HepG2 (cell line): Measurements from ENCODE around the gene COL2A1. TPM values are rescaled to one million over a fixed set of nuclear protein-coding genes. Genes with fewer than 3 reads are reported as not detected.

Source experiments
- ATAC-seq: fragments of 200-7000 bp; cut with Tn5 transposase; 3 replicates; pipeline ENCODE4 v1.9.1; 2020; ENCODE audit warnings: mild to moderate bottlenecking, moderate library complexity
- BruUV-seq: library from RNA; stranded (reverse); fragments of 400-500 nt; replicated peaks from 2 replicates; lab custom pipeline; 2021; lab: Mats Ljungman, UMichigan
- CTCF ChIA-PET: fragments of 300-600 bp; formaldehyde crosslinking; extraction: SDS; loops from one replicate; lab custom pipeline; 2021; ENCODE audit warnings: low total read pairs, inconsistent platforms, low intra/inter-chr PET ratio; lab: Yijun Ruan, JAX
- POLR2A ChIA-PET: fragments of 350-600 bp; sonication (Branson Sonifier 250); formaldehyde crosslinking; loops from one replicate; lab custom pipeline; 2020; ENCODE audit warnings: antibody characterized with exemption, inconsistent platforms; lab: Yijun Ruan, JAX
- DNase-seq: peaks from one replicate; pipeline ENCODE4 v3.0.0-alpha.2; 2015; ENCODE audit warnings: low spot score
- FAIRE-seq: peaks from 3 replicates; lab custom pipeline; 2011; peaks lifted over from hg19 to GRCh38; lab: Jason Lieb, UNC
- H2AFZ ChIP-seq: one replicate; pipeline ENCODE4 v1.6.1; 2011; ENCODE audit warnings: low read length, inconsistent platforms
- H3K27ac ChIP-seq: fragments of 300-600 bp; 3 replicates; pipeline ENCODE4 v1.8.0; 2011; ENCODE audit warnings: mixed run types, mild to moderate bottlenecking, mixed read lengths, low read length, inconsistent platforms; ENCODE audit not compliant: insufficient read depth; ENCODE audit errors: extremely low read length
- H3K27me3 ChIP-seq, 2 experiments: fragments of 200-600 bp in 1 of 2; 2 replicates in 1 of 2; 3 replicates in 1 of 2; pipeline versions ENCODE4 v1.6.0 to v1.8.0; 2011; ENCODE audit warnings: low read length in 2 of 2, mild to moderate bottlenecking in 2 of 2, moderate library complexity in 2 of 2, inconsistent platforms in 1 of 2; ENCODE audit not compliant: insufficient read depth in 2 of 2, control insufficient read depth in 1 of 2
- H3K36me3 ChIP-seq, 2 experiments: fragments of 200-600 bp in 1 of 2; replicated peaks in 1 of 2; 2 replicates in 1 of 2; 3 replicates in 1 of 2; pipeline versions ENCODE4 v1.5.1 to v1.8.0; 2011; ENCODE audit warnings: low read length in 2 of 2, inconsistent platforms in 1 of 2; ENCODE audit not compliant: insufficient read depth in 2 of 2, control insufficient read depth in 1 of 2
- H3K4me1 ChIP-seq: 2 replicates; pipeline ENCODE4 v1.5.1; 2012; ENCODE audit warnings: low read length, inconsistent platforms; ENCODE audit not compliant: insufficient read depth
- H3K4me2 ChIP-seq: 2 replicates; pipeline ENCODE4 v1.6.0; 2011; ENCODE audit warnings: low read depth, low read length, inconsistent platforms
- H3K4me3 ChIP-seq, 3 experiments: fragments of 200-600 bp in 1 of 3; sonication (generic), shearing (Covaris generic) in 1 of 3; replicated peaks in 1 of 3; 2 replicates each; pipeline ENCODE4 v1.5.1; 2011 to 2016; ENCODE audit warnings: low read length in 3 of 3, inconsistent platforms in 2 of 3, low read depth in 2 of 3, mild to moderate bottlenecking in 2 of 3, control low read depth in 1 of 3, mixed read lengths in 1 of 3; ENCODE audit not compliant: insufficient read depth in 1 of 3
- H3K79me2 ChIP-seq: one replicate; pipeline ENCODE4 v1.6.1; 2011; ENCODE audit warnings: low read length, inconsistent platforms; ENCODE audit not compliant: insufficient read depth
- H3K9ac ChIP-seq: 2 replicates; pipeline ENCODE4 v1.6.0; 2011; ENCODE audit warnings: mild to moderate bottlenecking, low read depth, low read length, inconsistent platforms; ENCODE audit not compliant: insufficient read depth
- H3K9me3 ChIP-seq: 2 replicates; pipeline ENCODE4 v1.5.1; 2012; ENCODE audit warnings: mild to moderate bottlenecking, low read length
- H4K20me1 ChIP-seq: 2 replicates; pipeline ENCODE4 v1.6.0; 2011; ENCODE audit warnings: inconsistent platforms, mild to moderate bottlenecking, low read length, moderate library complexity; ENCODE audit not compliant: insufficient read depth
- MEIS1 ChIP-seq: sonication (generic); formaldehyde crosslinking; IDR thresholded peaks from 2 replicates; pipeline ENCODE4 v1.9.0; 2021; ENCODE audit warnings: mild to moderate bottlenecking, missing genetic modification reagents, moderate library complexity, borderline replicate concordance
- RBFOX2 ChIP-seq: fragments of 200-400 bp; formaldehyde crosslinking; IDR thresholded peaks from 2 replicates; pipeline ENCODE4 v1.6.1; 2017; ENCODE audit warnings: low read depth, mild to moderate bottlenecking, low read length
- ZNF251 ChIP-seq: sonication (generic); formaldehyde crosslinking; IDR thresholded peaks from 2 replicates; pipeline ENCODE4 v1.9.0; 2021; ENCODE audit warnings: mild to moderate bottlenecking, missing genetic modification reagents
- ZNF329 ChIP-seq: sonication (generic); formaldehyde crosslinking; IDR thresholded peaks from 2 replicates; pipeline ENCODE4 v1.9.0; 2021; ENCODE audit warnings: low read depth, mild to moderate bottlenecking, missing genetic modification reagents
- WGBS: methylation state at CpG from one replicate; pipeline ENCODE4 v1.1.6; 2017; ENCODE audit warnings: low lambda C conversion rate; 5-methylcytosine and 5-hydroxymethylcytosine counted together
- in situ Hi-C: cut with HindIII; loops from 2 replicates; pipeline ENCODE4 v1.10.0; 2017; ENCODE audit warnings: low pct_unique_long_range_greater_than_20kb; ENCODE audit not compliant: extremely low pct_ligation_motif_present
- intact Hi-C: fragments of 100-400 bp; cut with micrococcal nuclease; formaldehyde crosslinking; loops from one replicate; pipeline ENCODE4 v1.10.0; 2022; ENCODE audit not compliant: unreplicated experiment
- polyA plus RNA-seq, 8 experiments: library from polyadenylated mRNA; depleted of rRNA in 3 of 8; stranded (reverse) in 7 of 8; unstranded in 1 of 8; fragments of >200 nt; fragmentation: Illumina TruSeq in 4 of 8; extraction: Trizol in 4 of 8; gene quantifications; 2 replicates each; pipeline versions ENCODE4 v1.2.1 to v1.2.3, GENCODE V29; 2011 to 2016; ENCODE audit warnings: low read depth in 4 of 8, missing spikeins in 1 of 8, mixed read lengths in 1 of 8; ENCODE audit not compliant: insufficient read depth in 1 of 8
- total RNA-seq, 5 experiments: library from RNA; depleted of rRNA; stranded (reverse); fragments of >200 nt; fragmentation: Illumina TruSeq; extraction: Trizol; gene quantifications; 2 replicates each; pipeline ENCODE4 v1.2.3, GENCODE V29; 2016; ENCODE audit warnings: low read depth in 1 of 5
- TF ChIP-seq, protein P1 (sequence below): sonication (generic); formaldehyde crosslinking; IDR thresholded peaks from 2 replicates; pipeline ENCODE4 v1.9.0; 2021; ENCODE audit warnings: missing genetic modification reagents, mild to moderate bottlenecking, borderline replicate concordance
- TF ChIP-seq, protein P2 (sequence below): sonication (generic); formaldehyde crosslinking; IDR thresholded peaks from 2 replicates; pipeline ENCODE4 v1.8.0; 2022; ENCODE audit warnings: missing genetic modification reagents, mild to moderate bottlenecking, moderate library complexity, borderline replicate concordance

The COL2A1 gene
- total and polyA plus RNA-seq, 2 of the 13 experiments (the other 11 are each of a cell fraction or from before 2014, with no cell fraction given), result 7.4 to 38.3 TPM

DNA sequence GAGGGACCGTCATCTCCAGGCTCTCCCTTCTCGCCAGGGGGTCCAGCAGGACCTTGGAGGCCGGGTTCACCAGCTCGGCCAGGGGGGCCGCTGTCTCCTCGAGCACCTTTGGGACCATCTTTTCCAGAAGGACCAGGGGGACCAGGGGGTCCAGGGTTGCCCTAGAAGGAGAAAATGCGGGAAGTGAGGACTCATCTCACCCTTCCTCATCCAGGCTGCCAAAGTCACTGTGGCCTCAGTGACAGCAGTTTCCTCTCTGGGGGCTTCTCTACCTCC lies 25.7 kb downstream of the COL2A1 start:
- POLR2A ChIA-PET, result no interaction called here
- intact Hi-C loops, result no loop called here
- Histone ChIP-seq H3K27me3 (0 out of 5 replicates have a peak, but pooled peaks cover 0 to 4% of the 10 kb centered on the region in 2 experiments), H3K79me2 (no peaks in the 10 kb centered on the region), H3K4me3 (no peak overlapping the region), H3K27ac (no peak overlapping the region), H3K36me3 (no peaks in the 10 kb centered on the region), H2AFZ (no peak overlapping the region), H3K9me3 (no peaks in the 10 kb centered on the region), H4K20me1 (no peaks in the 10 kb centered on the region), H3K4me1 (peaks cover 13% of the 10 kb centered on the region), H3K4me2 (no peak overlapping the region), H3K9ac (no peak overlapping the region)
- no peak for FAIRE-seq
- TF ChIP-seq, protein P1, sequence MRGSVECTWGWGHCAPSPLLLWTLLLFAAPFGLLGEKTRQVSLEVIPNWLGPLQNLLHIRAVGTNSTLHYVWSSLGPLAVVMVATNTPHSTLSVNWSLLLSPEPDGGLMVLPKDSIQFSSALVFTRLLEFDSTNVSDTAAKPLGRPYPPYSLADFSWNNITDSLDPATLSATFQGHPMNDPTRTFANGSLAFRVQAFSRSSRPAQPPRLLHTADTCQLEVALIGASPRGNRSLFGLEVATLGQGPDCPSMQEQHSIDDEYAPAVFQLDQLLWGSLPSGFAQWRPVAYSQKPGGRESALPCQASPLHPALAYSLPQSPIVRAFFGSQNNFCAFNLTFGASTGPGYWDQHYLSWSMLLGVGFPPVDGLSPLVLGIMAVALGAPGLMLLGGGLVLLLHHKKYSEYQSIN, result no peak
- no peak for TF ChIP-seq ZNF251 (CRISPR knock-in tag)
- TF ChIP-seq, protein P2, sequence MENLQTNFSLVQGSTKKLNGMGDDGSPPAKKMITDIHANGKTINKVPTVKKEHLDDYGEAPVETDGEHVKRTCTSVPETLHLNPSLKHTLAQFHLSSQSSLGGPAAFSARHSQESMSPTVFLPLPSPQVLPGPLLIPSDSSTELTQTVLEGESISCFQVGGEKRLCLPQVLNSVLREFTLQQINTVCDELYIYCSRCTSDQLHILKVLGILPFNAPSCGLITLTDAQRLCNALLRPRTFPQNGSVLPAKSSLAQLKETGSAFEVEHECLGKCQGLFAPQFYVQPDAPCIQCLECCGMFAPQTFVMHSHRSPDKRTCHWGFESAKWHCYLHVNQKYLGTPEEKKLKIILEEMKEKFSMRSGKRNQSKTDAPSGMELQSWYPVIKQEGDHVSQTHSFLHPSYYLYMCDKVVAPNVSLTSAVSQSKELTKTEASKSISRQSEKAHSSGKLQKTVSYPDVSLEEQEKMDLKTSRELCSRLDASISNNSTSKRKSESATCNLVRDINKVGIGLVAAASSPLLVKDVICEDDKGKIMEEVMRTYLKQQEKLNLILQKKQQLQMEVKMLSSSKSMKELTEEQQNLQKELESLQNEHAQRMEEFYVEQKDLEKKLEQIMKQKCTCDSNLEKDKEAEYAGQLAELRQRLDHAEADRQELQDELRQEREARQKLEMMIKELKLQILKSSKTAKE, result no peak
- no peak for TF ChIP-seq MEIS1 (CRISPR knock-in tag)
- TF ChIP-seq RBFOX2, result no peak
- no peak for TF ChIP-seq ZNF329
- no TSS peak for BruUV-seq
- no peak for ATAC-seq
- 62% methylated on average over 7 of the region's 7 CpGs for WGBS
- CTCF ChIA-PET, result no interaction called here
- in situ Hi-C loops, result no loop called here
- DNase-seq, result no peak
